Stomach (tissue), 9 donors: Measurements from ENCODE around the gene TBX6. TPM values are rescaled to one million over a fixed set of nuclear protein-coding genes. Genes with fewer than 3 reads are reported as not detected.
A peak's percentile ranks its signal among the peaks of the same experiment; 100 is the strongest.

Experiments used
- DNase-seq, 2 donors: peaks; one replicate each; pipeline versions ENCODE4 v3.0.0 to v3.0.0-alpha.2; 2013 to 2019
- H3K27ac ChIP-seq, 5 donors: fragments of 200-600 bp in 4 of 5; sonication (generic) in 4 of 5; one replicate each; pipeline ENCODE4 v1.5.1; 2013 to 2019; ENCODE audit warnings: mild to moderate bottlenecking in 1 of 5, moderate library complexity in 1 of 5
- H3K27me3 ChIP-seq, 3 donors: fragments of 200-600 bp; sonication (generic); one replicate each; pipeline ENCODE4 v1.5.1; 2017 to 2019; ENCODE audit warnings: mixed run types in 1 of 3
- H3K36me3 ChIP-seq, 4 donors: fragments of 200-600 bp; sonication (generic); 1 replicate in 3 of 4; 2 replicates in 1 of 4; pipeline ENCODE4 v1.5.1; 2016 to 2019
- H3K4me1 ChIP-seq, 4 donors: fragments of 200-600 bp; sonication (generic); one replicate each; pipeline ENCODE4 v1.5.1; 2016 to 2019
- H3K4me3 ChIP-seq, 4 donors: fragments of 200-600 bp; sonication (generic) in 3 of 4; one replicate each; pipeline ENCODE4 v1.5.1; 2016 to 2019; ENCODE audit warnings: mild to moderate bottlenecking in 1 of 4
- H3K9me3 ChIP-seq, 4 donors: fragments of 200-600 bp; sonication (generic); one replicate each; pipeline ENCODE4 v1.5.1; 2016 to 2019
- CTCF ChIP-seq, 7 experiments: fragments of 450-650 bp in 4 of 7; fragments of 200-600 bp in 3 of 7; sonication (generic) in 3 of 7; IDR thresholded peaks; one replicate each; pipeline ENCODE4 v1.5.1; 2016 to 2019; ENCODE audit warnings: antibody characterized with exemption in 7 of 7, control low read depth in 2 of 7, mild to moderate bottlenecking in 1 of 7
- EP300 ChIP-seq: sonication (generic); formaldehyde crosslinking; IDR thresholded peaks from one replicate; pipeline ENCODE4 v1.6.1; 2017; ENCODE audit warnings: antibody characterized with exemption
- POLR2A ChIP-seq, 4 donors: fragments of 450-650 bp; IDR thresholded peaks; one replicate each; pipeline ENCODE4 v1.6.1; 2016; ENCODE audit warnings: antibody characterized with exemption in 4 of 4, control low read depth in 2 of 4, mild to moderate bottlenecking in 1 of 4, moderate library complexity in 1 of 4
- POLR2AphosphoS5 ChIP-seq, 3 donors: sonication (generic); formaldehyde crosslinking; IDR thresholded peaks; one replicate each; pipeline ENCODE4 v1.6.1; 2016; ENCODE audit warnings: antibody characterized with exemption in 3 of 3
- WGBS, 5 donors: extraction: QIAGEN DNeasy Blood & Tissue Kit in 3 of 5; methylation state at CpG; one replicate each; pipeline versions ENCODE4 v1.1.5 to v1.1.7; 2013 to 2018; 5-methylcytosine and 5-hydroxymethylcytosine counted together
- intact Hi-C: fragments of 100-400 bp; cut with DNase I; formaldehyde crosslinking; loops from one replicate; pipeline ENCODE4 v1.15.1; 2023; ENCODE audit warnings: low total_unique reads
- polyA plus RNA-seq, 3 donors: library from polyadenylated mRNA; stranded (reverse); fragments of 200-250 nt; gene quantifications; one replicate each; pipeline ENCODE4 v1.2.3, GENCODE V29; 2013
- total RNA-seq, 5 donors: library from RNA; depleted of rRNA; stranded (reverse); fragments of >200 nt; gene quantifications; one replicate each; pipeline versions ENCODE4 v1.1.0 to v1.2.3, GENCODE V29; 2014 to 2016
- donor health status: healthy with polysubstance abuse.
- donor health status: Bipolar disorder and iron deficiency.
- donor health status: healthy.

Gene TBX6
- total and polyA plus RNA-seq, 8 donors = 1.1 to 25.0 (median 2.5) TPM; not detected in 3

GRCh38 chr16:30070490-30070889 is 21.2 kb downstream of the TBX6 start:
- Histone ChIP-seq H3K9me3 (no peaks in the 10 kb centered on the region), H3K27me3 (no peaks in the 10 kb centered on the region), H3K4me3 (peak overlapping the region in 1 of 4 donors; percentile 75), H3K36me3 (peaks cover 62 to 72% (median 68%) of the 10 kb centered on the region in 4 donors), H3K27ac (peak overlapping the region in 3 of 5 donors; percentile 14 to 98 (median 93)), H3K4me1 (peaks cover 38 to 67% (median 54%) of the 10 kb centered on the region in 4 donors)
- DNase-seq = no peak
- intact Hi-C loops = no loop called here
- TF ChIP-seq EP300 = no peak
- TF ChIP-seq POLR2A (IDR thresholded peaks at IDR 0.05) = no peak
- no peak for TF ChIP-seq CTCF (IDR thresholded peaks at IDR 0.05)
- TF ChIP-seq POLR2AphosphoS5 (IDR thresholded peaks at IDR 0.05) = no peak

- WGBS, 5 donors = 70 to 76% (median 75%) methylated on average over 30 to 31 of the region's 31 CpGs
- DNase-seq = peak in 1 of 2 donors; percentile 21
- intact Hi-C loops = no loop called here
- Histone ChIP-seq H3K36me3 (peaks cover 62 to 72% (median 68%) of the 10 kb centered on the region in 4 donors), H3K27ac (peak overlapping the region in 4 of 5 donors; percentile 14 to 98 (median 61)), H3K9me3 (no peaks in the 10 kb centered on the region), H3K4me3 (peak overlapping the region in 2 of 4 donors; percentile 25 to 75), H3K4me1 (peaks cover 34 to 60% (median 48%) of the 10 kb centered on the region in 4 donors), H3K27me3 (no peaks in the 10 kb centered on the region)
- TF ChIP-seq POLR2A (IDR thresholded peaks at IDR 0.05) (no peak), CTCF (IDR thresholded peaks at IDR 0.05) (no peak), EP300 (no peak), POLR2AphosphoS5 (IDR thresholded peaks at IDR 0.05) (no peak)
These were observed 21.9 kb downstream of the TBX6 start for GRCh38 chr16:30069611-30070462.

GRCh38 chr16:30068750-30069610 is 22.7 kb downstream of the TBX6 start:
- intact Hi-C loops = no loop called here
- Histone ChIP-seq H3K9me3 (no peaks in the 10 kb centered on the region), H3K4me1 (peaks cover 39 to 62% (median 51%) of the 10 kb centered on the region in 4 donors), H3K4me3 (peak overlapping the region in 2 of 4 donors; percentile 75 to 96), H3K27me3 (no peaks in the 10 kb centered on the region), H3K36me3 (peaks cover 62 to 72% (median 68%) of the 10 kb centered on the region in 4 donors), H3K27ac (peak overlapping the region in 4 of 5 donors; percentile 4 to 98 (median 96))
- TF ChIP-seq EP300 (no peak), POLR2A (IDR thresholded peaks at IDR 0.05) (no peak), CTCF (IDR thresholded peaks at IDR 0.05) (peak in 4 of 7 experiments; percentile 21 to 51 (median 30))
- 70 to 77% (median 72%) methylated on average over 15 to 17 of the region's 17 CpGs for WGBS, 5 donors
- DNase-seq = peak in 1 of 2 donors; percentile 68

- H3K9me3 ChIP-seq = no peaks in the 10 kb centered on the region
- intact Hi-C loops = no loop called here
- no peak for DNase-seq
- TF ChIP-seq CTCF (IDR thresholded peaks at IDR 0.05) (no peak), POLR2A (IDR thresholded peaks at IDR 0.05) (no peak), POLR2AphosphoS5 (IDR thresholded peaks at IDR 0.05) (no peak), EP300 (no peak)
- 68 to 83% (median 79%) methylated on average over 9 of the region's 9 CpGs for WGBS, 5 donors
- H3K27me3 ChIP-seq = no peaks in the 10 kb centered on the region
- H3K36me3 ChIP-seq = peaks cover 62 to 68% (median 65%) of the 10 kb centered on the region in 4 donors
- H3K4me1 ChIP-seq = peaks cover 46 to 69% (median 57%) of the 10 kb centered on the region in 4 donors
- peak overlapping the region in 2 of 4 donors; percentile 75 to 96 for H3K4me3 ChIP-seq
- H3K27ac ChIP-seq = peak overlapping the region in 4 of 5 donors; percentile 38 to 98 (median 96)
These were observed 23.4 kb downstream of the TBX6 start for GRCh38 chr16:30068333-30068732.
